ENCODE results near the gene CPA4. TPM values are rescaled to one million over a fixed set of nuclear protein-coding genes. Genes with fewer than 3 reads are reported as not detected.

CPA4 gene
- total RNA-seq, 2 experiments from 2014 or later = not detected

- POLR2A ChIA-PET = interaction anchor here (0.7 kb wide), 1 partner anchor 781 kb away, joined by 3 read pairs; no protein-coding TSS in a partner anchor
- no peak for DNase-seq (ENCODE audit: low spot score)
These were observed 19.7 kb upstream of the CPA4 start for GRCh38 chr7:130273081-130273932.

GRCh38 chr7:130273933-130274255, 19.1 kb upstream of the CPA4 start:
- intact Hi-C loops (cut with micrococcal nuclease; ENCODE audit: unreplicated experiment) = no loop called here
- H3K9me3 ChIP-seq (ENCODE audit: low read length) = no peaks in the 10 kb centered on the region
- BruUV-seq (replicated peaks) = no TSS peak
- no peak for TF ChIP-seq EZH2phosphoT487 (IDR thresholded peaks at IDR 0.05; ENCODE audit: borderline replicate concordance, low read depth, low read length)
- TF ChIP-seq CTCF (conservative IDR thresholded peaks at IDR 0.05; ENCODE audit: low read length) = no peak
- no peak overlapping the region for H3K27ac ChIP-seq (ENCODE audit: low read depth, low read length, poor library complexity, severe bottlenecking)
- no peaks in the 10 kb centered on the region for H3K4me1 ChIP-seq (ENCODE audit: insufficient read depth, low read length, poor library complexity, severe bottlenecking)
- no peaks in the 10 kb centered on the region for H3K79me2 ChIP-seq (ENCODE audit: insufficient read depth, low read depth, low read length)
- no peaks in the 10 kb centered on the region for H3K36me3 ChIP-seq (ENCODE audit: insufficient read depth, low read length)
- no peak overlapping the region for H2AFZ ChIP-seq (ENCODE audit: low read length)
- ChIA-PET POLR2A (no interaction called here), CTCF (ENCODE audit: unreplicated experiment) (no interaction called here)
- no peaks in the 10 kb centered on the region for H4K20me1 ChIP-seq (ENCODE audit: insufficient read depth, low read length)
- H3K4me3 ChIP-seq (ENCODE audit: low read depth, low read length, poor library complexity, severe bottlenecking) = no peak overlapping the region
- DNase-seq (ENCODE audit: low spot score) = no peak
- no peaks in the 10 kb centered on the region for H3K9me2 ChIP-seq (ENCODE audit: insufficient read depth, low read length)
- H3K4me2 ChIP-seq (ENCODE audit: low read length) = no peak overlapping the region

More at GRCh38 chr7:130273081-130273932, 19.7 kb upstream of the CPA4 start:
- Histone ChIP-seq H3K9me2 (ENCODE audit: insufficient read depth, low read length) (no peaks in the 10 kb centered on the region), H3K4me1 (ENCODE audit: insufficient read depth, low read length, poor library complexity, severe bottlenecking) (no peaks in the 10 kb centered on the region), H3K4me3 (ENCODE audit: low read depth, low read length, poor library complexity, severe bottlenecking) (no peak overlapping the region), H3K79me2 (ENCODE audit: insufficient read depth, low read depth, low read length) (no peaks in the 10 kb centered on the region), H3K4me2 (ENCODE audit: low read length) (no peak overlapping the region), H2AFZ (ENCODE audit: low read length) (no peak overlapping the region), H3K27ac (ENCODE audit: low read depth, low read length, poor library complexity, severe bottlenecking) (no peak overlapping the region), H3K36me3 (ENCODE audit: insufficient read depth, low read length) (no peaks in the 10 kb centered on the region), H3K9me3 (ENCODE audit: low read length) (no peaks in the 10 kb centered on the region), H4K20me1 (ENCODE audit: insufficient read depth, low read length) (no peaks in the 10 kb centered on the region)
- TF ChIP-seq CTCF (conservative IDR thresholded peaks at IDR 0.05; ENCODE audit: low read length) (no peak), EZH2phosphoT487 (IDR thresholded peaks at IDR 0.05; ENCODE audit: borderline replicate concordance, low read depth, low read length) (no peak)
- BruUV-seq (replicated peaks) = no TSS peak
- intact Hi-C loops (cut with micrococcal nuclease; ENCODE audit: unreplicated experiment) = no loop called here
- CTCF ChIA-PET (ENCODE audit: unreplicated experiment) = no interaction called here

GRCh38 chr7:130274296-130274695, 18.7 kb upstream of the CPA4 start:
- CTCF ChIA-PET (ENCODE audit: unreplicated experiment) = no interaction called here
- intact Hi-C loops (cut with micrococcal nuclease; ENCODE audit: unreplicated experiment) = no loop called here
- Histone ChIP-seq H3K27ac (ENCODE audit: low read depth, low read length, poor library complexity, severe bottlenecking) (no peak overlapping the region), H3K9me3 (ENCODE audit: low read length) (no peaks in the 10 kb centered on the region), H3K79me2 (ENCODE audit: insufficient read depth, low read depth, low read length) (no peaks in the 10 kb centered on the region), H3K9me2 (ENCODE audit: insufficient read depth, low read length) (no peaks in the 10 kb centered on the region), H2AFZ (ENCODE audit: low read length) (no peak overlapping the region), H3K4me2 (ENCODE audit: low read length) (no peak overlapping the region), H3K4me3 (ENCODE audit: low read depth, low read length, poor library complexity, severe bottlenecking) (no peak overlapping the region), H3K36me3 (ENCODE audit: insufficient read depth, low read length) (no peaks in the 10 kb centered on the region), H3K4me1 (ENCODE audit: insufficient read depth, low read length, poor library complexity, severe bottlenecking) (no peaks in the 10 kb centered on the region), H4K20me1 (ENCODE audit: insufficient read depth, low read length) (no peaks in the 10 kb centered on the region)
- BruUV-seq (replicated peaks) = no TSS peak
- POLR2A ChIA-PET = interaction anchor here (0.6 kb wide), 1 partner anchor 53 kb away, joined by 3 read pairs; no protein-coding TSS in a partner anchor
- DNase-seq (ENCODE audit: low spot score) = no peak
- no peak for TF ChIP-seq EZH2phosphoT487 (IDR thresholded peaks at IDR 0.05; ENCODE audit: borderline replicate concordance, low read depth, low read length)
- no peak for TF ChIP-seq CTCF (conservative IDR thresholded peaks at IDR 0.05; ENCODE audit: low read length)
